DND-41 (cell line): ENCODE results near the gene RPL26.

ENCODE experiments used
- EZH2 ChIP-seq: IDR thresholded peaks from 3 replicates; pipeline ENCODE4 v1.6.1; 2012; ENCODE audit warnings: borderline replicate concordance, low read depth, mild to moderate bottlenecking, moderate library complexity, low read length, inconsistent platforms; ENCODE audit not compliant: severe bottlenecking
- TF ChIP-seq, protein P1 (sequence below): IDR thresholded peaks from 2 replicates; pipeline ENCODE4 v1.5.1; 2012; ENCODE audit warnings: borderline replicate concordance, low read length, moderate library complexity, mild to moderate bottlenecking; ENCODE audit not compliant: poor library complexity, severe bottlenecking; ENCODE audit errors: extremely low read depth

DNA sequence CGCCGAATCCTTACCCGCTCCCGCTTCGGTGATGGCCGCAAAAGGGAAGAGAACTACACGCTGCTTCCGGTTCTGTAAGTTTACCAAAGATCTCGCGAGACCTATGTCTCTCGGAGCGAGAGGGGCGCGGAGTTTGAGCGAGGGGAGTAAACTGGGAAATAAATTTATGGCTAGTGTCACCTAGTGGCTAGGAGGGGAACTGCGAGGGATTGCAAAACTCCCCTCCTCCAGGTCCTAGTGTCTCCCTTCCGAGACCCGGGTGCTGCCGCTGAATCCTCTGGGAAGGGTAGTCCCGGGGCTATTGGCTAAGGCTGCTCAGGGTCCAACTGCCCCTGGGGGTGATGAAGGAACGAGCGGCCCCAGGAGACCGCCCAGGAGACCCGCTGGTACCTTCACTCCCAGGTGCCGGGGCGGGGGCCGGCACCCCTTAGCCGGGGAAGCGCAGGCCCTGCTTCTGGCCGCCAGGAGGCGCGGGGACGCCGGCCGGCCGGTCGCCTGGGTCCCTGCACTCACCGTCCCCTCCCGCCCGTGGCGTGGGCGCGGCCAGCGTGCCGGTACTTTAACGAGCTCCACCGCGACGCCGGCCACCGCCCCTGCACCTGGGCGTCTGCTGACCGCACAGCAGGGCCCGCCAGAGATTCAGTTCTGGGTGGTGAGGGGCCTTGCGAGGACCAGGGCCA is at the start of gene RPL26:
- TF ChIP-seq, protein P1, sequence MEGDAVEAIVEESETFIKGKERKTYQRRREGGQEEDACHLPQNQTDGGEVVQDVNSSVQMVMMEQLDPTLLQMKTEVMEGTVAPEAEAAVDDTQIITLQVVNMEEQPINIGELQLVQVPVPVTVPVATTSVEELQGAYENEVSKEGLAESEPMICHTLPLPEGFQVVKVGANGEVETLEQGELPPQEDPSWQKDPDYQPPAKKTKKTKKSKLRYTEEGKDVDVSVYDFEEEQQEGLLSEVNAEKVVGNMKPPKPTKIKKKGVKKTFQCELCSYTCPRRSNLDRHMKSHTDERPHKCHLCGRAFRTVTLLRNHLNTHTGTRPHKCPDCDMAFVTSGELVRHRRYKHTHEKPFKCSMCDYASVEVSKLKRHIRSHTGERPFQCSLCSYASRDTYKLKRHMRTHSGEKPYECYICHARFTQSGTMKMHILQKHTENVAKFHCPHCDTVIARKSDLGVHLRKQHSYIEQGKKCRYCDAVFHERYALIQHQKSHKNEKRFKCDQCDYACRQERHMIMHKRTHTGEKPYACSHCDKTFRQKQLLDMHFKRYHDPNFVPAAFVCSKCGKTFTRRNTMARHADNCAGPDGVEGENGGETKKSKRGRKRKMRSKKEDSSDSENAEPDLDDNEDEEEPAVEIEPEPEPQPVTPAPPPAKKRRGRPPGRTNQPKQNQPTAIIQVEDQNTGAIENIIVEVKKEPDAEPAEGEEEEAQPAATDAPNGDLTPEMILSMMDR, result peak; percentile 89
- no peak for TF ChIP-seq EZH2
